Osteocyte (in vitro differentiated cells): ENCODE data around the gene CEACAM19. TPM values are rescaled to one million over a fixed set of nuclear protein-coding genes. Genes with fewer than 3 reads are reported as not detected.

Experiments used
- DNase-seq: peaks from one replicate; pipeline ENCODE4 v3.0.0; 2021; ENCODE audit warnings: mixed read lengths; ENCODE audit not compliant: unreplicated experiment; ENCODE audit errors: extremely low spot score
- H3K27ac Mint-ChIP-seq: one replicate; pipeline ENCODE4 v1.8.0; 2021; ENCODE audit warnings: mild to moderate bottlenecking, mixed read lengths; ENCODE audit not compliant: unreplicated experiment
- H3K27me3 Mint-ChIP-seq: one replicate; pipeline ENCODE4 v1.8.0; 2021; ENCODE audit warnings: mixed read lengths; ENCODE audit not compliant: unreplicated experiment
- H3K36me3 Mint-ChIP-seq: one replicate; pipeline ENCODE4 v1.8.0; 2021; ENCODE audit warnings: mixed read lengths; ENCODE audit not compliant: unreplicated experiment
- H3K4me1 Mint-ChIP-seq: one replicate; pipeline ENCODE4 v1.8.0; 2021; ENCODE audit warnings: mixed read lengths; ENCODE audit not compliant: unreplicated experiment
- H3K4me3 Mint-ChIP-seq: one replicate; pipeline ENCODE4 v1.8.0; 2021; ENCODE audit warnings: mild to moderate bottlenecking, moderate library complexity, mixed read lengths; ENCODE audit not compliant: unreplicated experiment
- H3K9me3 Mint-ChIP-seq: one replicate; pipeline ENCODE4 v1.8.0; 2021; ENCODE audit warnings: mixed read lengths; ENCODE audit not compliant: unreplicated experiment
- CTCF ChIP-seq: fragments of 200-600 bp; sonication (generic); IDR thresholded peaks from 2 replicates; pipeline ENCODE4 v1.5.0; 2021; ENCODE audit warnings: antibody characterized with exemption, mild to moderate bottlenecking, moderate library complexity
- microRNA-seq: library from miRNA; unstranded; fragments of <30 nt; microRNA quantifications from one replicate; pipeline ENCODE4 v1.1.0, GENCODE V29; 2020; ENCODE audit not compliant: unreplicated experiment
- total RNA-seq: library from RNA; stranded (reverse); gene quantifications from 2 replicates; pipeline ENCODE4 v1.2.1, GENCODE V29; 2021

The CEACAM19 gene
- total RNA-seq, 1 donor from 2014 or later: 7.4 TPM

GRCh38 chr19:44731081-44731480 lies 59.8 kb downstream of the CEACAM19 start:
- H3K4me1 Mint-ChIP-seq: peaks cover 5% of the 10 kb centered on the region
- no peak for TF ChIP-seq CTCF
- no peak overlapping the region for H3K4me3 Mint-ChIP-seq
- H3K9me3 Mint-ChIP-seq: no peaks in the 10 kb centered on the region
- no peaks in the 10 kb centered on the region for H3K36me3 Mint-ChIP-seq
- DNase-seq: no peak
- H3K27ac Mint-ChIP-seq: no peak overlapping the region
- H3K27me3 Mint-ChIP-seq: peaks cover 3% of the 10 kb centered on the region

- DNase-seq: no peak
- no peak for TF ChIP-seq CTCF
- Mint-ChIP-seq H3K4me1 (peaks cover 3% of the 10 kb centered on the region), H3K36me3 (no peaks in the 10 kb centered on the region), H3K4me3 (no peak overlapping the region), H3K27me3 (peaks cover 3% of the 10 kb centered on the region), H3K27ac (no peak overlapping the region), H3K9me3 (no peaks in the 10 kb centered on the region)
Measured at GRCh38 chr19:44731622-44732021, 60.3 kb downstream of the CEACAM19 start.

GRCh38 chr19:44732235-44733014 lies 61.1 kb downstream of the CEACAM19 start:
- no peak overlapping the region for H3K27ac Mint-ChIP-seq
- H3K9me3 Mint-ChIP-seq: no peaks in the 10 kb centered on the region
- H3K4me3 Mint-ChIP-seq: no peak overlapping the region
- H3K4me1 Mint-ChIP-seq: peaks cover 6% of the 10 kb centered on the region
- no peaks in the 10 kb centered on the region for H3K36me3 Mint-ChIP-seq
- DNase-seq: no peak
- no peak for TF ChIP-seq CTCF
- peaks cover 3% of the 10 kb centered on the region for H3K27me3 Mint-ChIP-seq

Small RNAs within 50 kb of the gene (microRNA-seq; reads per million reads assigned to microRNA genes)
- not detected for gene MIR4531

Other genes starting within 250 kb of the CEACAM19 start
- gene ZNF229, start 223.0 kb upstream of the CEACAM19 start, total RNA-seq: 4.6 and 4.8 TPM in 2 replicates
- 7.0 and 8.9 TPM in 2 replicates for gene ZNF180, start 171.0 kb upstream of the CEACAM19 start, total RNA-seq
- gene CEACAM20, start 141.8 kb upstream of the CEACAM19 start, total RNA-seq: not detected in 2 replicates
- gene IGSF23, start 57.9 kb upstream of the CEACAM19 start, total RNA-seq: not detected in 2 replicates
- gene PVR, start 27.6 kb upstream of the CEACAM19 start, total RNA-seq: 29.2 and 31.4 TPM in 2 replicates
- gene CEACAM16, start 27.7 kb downstream of the CEACAM19 start, total RNA-seq: not detected in 2 replicates
- 12.7 and 15.3 TPM in 2 replicates for gene BCL3, start 77.2 kb downstream of the CEACAM19 start, total RNA-seq
- not detected in 2 replicates for gene CBLC, start 106.4 kb downstream of the CEACAM19 start, total RNA-seq
- 8.8 and 9.9 TPM in 2 replicates for gene BCAM, start 137.6 kb downstream of the CEACAM19 start, total RNA-seq
- 117 TPM in 2 replicates for gene NECTIN2, start 174.8 kb downstream of the CEACAM19 start, total RNA-seq
- gene TOMM40, start 219.8 kb downstream of the CEACAM19 start, total RNA-seq: 47.4 and 48.7 TPM in 2 replicates
- gene APOE, start 234.3 kb downstream of the CEACAM19 start, total RNA-seq: 151 and 184 TPM in 2 replicates
- gene APOC1, start 243.1 kb downstream of the CEACAM19 start, total RNA-seq: 3.3 TPM in 1 of 2 replicates, not detected in the other